ENCODE results near the gene MYO3B.

The MYO3B gene

DNA sequence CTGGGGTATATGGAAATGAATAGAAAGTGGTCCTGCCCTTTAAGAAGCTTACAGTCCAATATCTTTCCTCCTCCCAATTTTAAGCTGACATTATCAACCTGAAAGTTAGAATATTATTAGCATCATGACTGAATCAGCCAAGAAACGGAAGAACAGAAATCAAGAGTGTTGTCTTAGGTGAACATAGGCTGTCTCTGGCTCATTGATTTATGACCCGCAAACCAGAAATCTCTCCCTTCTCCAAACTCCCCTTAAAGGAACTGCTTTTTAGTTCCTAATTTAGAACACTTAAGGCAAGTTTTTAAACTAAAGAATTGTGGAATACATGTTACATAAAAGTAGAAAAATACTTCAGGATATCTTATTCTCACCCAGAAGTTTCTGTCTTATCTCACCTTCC lies 62.7 kb downstream of the MYO3B start:
- Histone ChIP-seq H2BK15ac (ENCODE audit: low read depth, poor library complexity, severe bottlenecking) (no peak overlapping the region), H3K23ac (ENCODE audit: low read length in 2 of 2) (no peak overlapping the region), H4K91ac (ENCODE audit: low read length) (no peak overlapping the region), H3K9ac (ENCODE audit: low read length) (no peak overlapping the region), H2BK5ac (ENCODE audit: low read depth, low read length, poor library complexity, severe bottlenecking) (no peak overlapping the region), H3K9me3 (ENCODE audit: control insufficient read depth, low read length) (no peaks in the 10 kb centered on the region), H4K8ac (ENCODE audit: low read length) (no peak overlapping the region), H3K14ac (ENCODE audit: low read length in 2 of 2) (no peak overlapping the region), H3K4me1 (ENCODE audit: control insufficient read depth, insufficient read depth, low read depth, low read length) (no peaks in the 10 kb centered on the region), H3K27me3 (ENCODE audit: control insufficient read depth in 1 of 2, insufficient read depth in 1 of 2, low read length in 2 of 2) (peaks cover 5 to 55% of the 10 kb centered on the region in 2 experiments), H3K4ac (ENCODE audit: low read depth in 1 of 2, low read length in 2 of 2) (no peak overlapping the region), H3K36me3 (ENCODE audit: control insufficient read depth in 1 of 2, insufficient read depth in 2 of 2, low read depth in 1 of 2, low read length in 2 of 2) (no peaks in the 10 kb centered on the region), H3K27ac (ENCODE audit: low read length, poor library complexity, severe bottlenecking) (no peak overlapping the region), H2BK12ac (ENCODE audit: low read length in 2 of 2) (no peak overlapping the region), H2AK5ac (ENCODE audit: low read length, severe bottlenecking) (no peak overlapping the region), H3K4me3 (ENCODE audit: insufficient read depth in 1 of 2, low read depth in 1 of 2, low read length in 2 of 2) (no peak overlapping the region), H3K4me2 (ENCODE audit: low read length, poor library complexity, severe bottlenecking) (no peak overlapping the region), H2BK120ac (ENCODE audit: low read depth, low read length) (no peak overlapping the region), H2AFZ (ENCODE audit: low read depth, low read length) (no peak overlapping the region), H3K18ac (ENCODE audit: low read depth in 1 of 2, low read length in 2 of 2) (no peak overlapping the region), H3K79me1 (replicated peaks; ENCODE audit: low read length, poor library complexity, severe bottlenecking) (no peaks in the 10 kb centered on the region)
- WGBS, result 33% methylated on average over 1 of the region's 2 CpGs
- no peak for DNase-seq

DNA sequence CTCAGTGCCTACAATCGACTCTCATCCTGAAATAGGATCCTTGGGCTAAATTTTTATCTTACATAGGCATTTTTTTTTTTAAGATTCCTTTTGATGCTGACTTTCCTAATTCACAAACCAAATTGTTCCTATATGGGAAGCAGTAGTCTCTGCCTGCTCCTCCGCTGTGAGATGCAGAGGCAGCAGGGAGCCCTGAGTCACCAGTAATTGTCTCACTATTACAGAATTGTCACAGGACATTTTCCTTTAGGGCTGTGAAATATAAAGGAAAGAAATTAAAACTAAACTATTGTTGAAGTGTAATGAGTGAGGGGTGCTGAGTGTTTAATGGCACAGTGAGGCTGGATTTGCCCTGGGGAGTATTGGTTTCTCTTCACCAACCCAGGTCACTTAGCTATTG lies 63.8 kb downstream of the MYO3B start:
- no peak overlapping the region for H2BK120ac ChIP-seq (ENCODE audit: low read depth, low read length)
- 91% methylated on average over 1 of the region's 2 CpGs for WGBS
- no peak overlapping the region for H2AFZ ChIP-seq (ENCODE audit: low read depth, low read length)

DNA sequence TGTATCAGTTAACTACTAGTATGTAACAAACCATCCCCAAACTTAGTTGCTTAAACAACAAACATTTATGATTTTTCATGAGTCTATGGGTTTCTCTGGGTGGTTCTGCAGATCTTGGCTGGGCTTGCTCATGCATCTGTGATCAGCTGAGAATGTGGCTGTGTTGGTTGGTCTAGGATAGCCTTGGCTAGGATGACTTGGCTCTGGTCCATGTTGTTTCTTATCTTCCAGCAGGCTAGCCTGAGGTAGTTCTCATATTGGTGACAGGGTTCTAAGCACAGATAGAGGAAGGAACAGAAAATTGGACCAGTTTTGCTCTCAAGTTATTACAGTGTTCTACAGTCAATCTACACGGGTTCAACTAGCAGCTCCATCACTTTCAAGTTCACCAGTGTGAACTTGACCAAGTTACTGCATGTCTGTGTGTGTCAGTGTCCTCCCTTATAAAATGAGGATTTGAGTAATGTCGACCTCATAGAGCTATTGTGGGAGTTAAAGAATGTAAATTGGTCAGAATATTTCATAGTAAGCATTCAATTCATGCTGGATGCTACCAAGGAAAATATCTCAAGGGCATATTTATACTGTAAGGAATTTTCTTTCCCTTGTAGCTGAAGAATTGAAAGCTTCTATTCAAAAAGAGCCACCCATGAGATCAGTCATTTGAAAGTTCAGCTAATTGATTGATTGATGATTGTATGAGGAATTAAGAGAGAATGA lies 65.3 kb downstream of the MYO3B start:
- Histone ChIP-seq H2BK120ac (ENCODE audit: low read depth, low read length) (no peak overlapping the region), H3K27ac (ENCODE audit: low read length, poor library complexity, severe bottlenecking) (no peak overlapping the region), H2BK12ac (ENCODE audit: low read length in 2 of 2) (no peak overlapping the region), H3K14ac (ENCODE audit: low read length in 2 of 2) (no peak overlapping the region), H3K9ac (ENCODE audit: low read length) (no peak overlapping the region), H3K9me3 (ENCODE audit: control insufficient read depth, low read length) (no peaks in the 10 kb centered on the region), H3K4me3 (ENCODE audit: insufficient read depth in 1 of 2, low read depth in 1 of 2, low read length in 2 of 2) (no peak overlapping the region), H2BK15ac (ENCODE audit: low read depth, poor library complexity, severe bottlenecking) (no peak overlapping the region), H3K36me3 (ENCODE audit: control insufficient read depth in 1 of 2, insufficient read depth in 2 of 2, low read depth in 1 of 2, low read length in 2 of 2) (no peaks in the 10 kb centered on the region), H4K8ac (ENCODE audit: low read length) (no peak overlapping the region), H2AK5ac (ENCODE audit: low read length, severe bottlenecking) (no peak overlapping the region), H3K18ac (ENCODE audit: low read depth in 1 of 2, low read length in 2 of 2) (no peak overlapping the region), H2BK5ac (ENCODE audit: low read depth, low read length, poor library complexity, severe bottlenecking) (no peak overlapping the region), H4K91ac (ENCODE audit: low read length) (no peak overlapping the region), H3K4ac (ENCODE audit: low read depth in 1 of 2, low read length in 2 of 2) (no peak overlapping the region), H3K23ac (ENCODE audit: low read length in 2 of 2) (no peak overlapping the region), H2AFZ (ENCODE audit: low read depth, low read length) (no peak overlapping the region), H3K4me2 (ENCODE audit: low read length, poor library complexity, severe bottlenecking) (no peak overlapping the region), H3K27me3 (ENCODE audit: control insufficient read depth in 1 of 2, insufficient read depth in 1 of 2, low read length in 2 of 2) (peaks cover 5 to 64% of the 10 kb centered on the region in 2 experiments), H3K4me1 (ENCODE audit: control insufficient read depth, insufficient read depth, low read depth, low read length) (no peaks in the 10 kb centered on the region), H3K79me1 (replicated peaks; ENCODE audit: low read length, poor library complexity, severe bottlenecking) (no peaks in the 10 kb centered on the region)
- DNase-seq, result no peak
- 64% methylated on average over 2 of the region's 2 CpGs for WGBS

More for the DNA sequence above, 63.8 kb downstream of the MYO3B start:
- H3K14ac ChIP-seq (ENCODE audit: low read length in 2 of 2), result no peak overlapping the region
- no peak overlapping the region for H3K27ac ChIP-seq (ENCODE audit: low read length, poor library complexity, severe bottlenecking)
- H3K9me3 ChIP-seq (ENCODE audit: control insufficient read depth, low read length), result no peaks in the 10 kb centered on the region
- H3K79me1 ChIP-seq (replicated peaks; ENCODE audit: low read length, poor library complexity, severe bottlenecking), result no peaks in the 10 kb centered on the region
- H2BK5ac ChIP-seq (ENCODE audit: low read depth, low read length, poor library complexity, severe bottlenecking), result no peak overlapping the region
- H2AK5ac ChIP-seq (ENCODE audit: low read length, severe bottlenecking), result no peak overlapping the region
- H3K4ac ChIP-seq (ENCODE audit: low read depth in 1 of 2, low read length in 2 of 2), result no peak overlapping the region
- no peaks in the 10 kb centered on the region for H3K36me3 ChIP-seq (ENCODE audit: control insufficient read depth in 1 of 2, insufficient read depth in 2 of 2, low read depth in 1 of 2, low read length in 2 of 2)
- H3K18ac ChIP-seq (ENCODE audit: low read depth in 1 of 2, low read length in 2 of 2), result no peak overlapping the region
- no peak overlapping the region for H4K91ac ChIP-seq (ENCODE audit: low read length)
- H4K8ac ChIP-seq (ENCODE audit: low read length), result no peak overlapping the region
- no peak overlapping the region for H3K9ac ChIP-seq (ENCODE audit: low read length)
- no peak overlapping the region for H2BK12ac ChIP-seq (ENCODE audit: low read length in 2 of 2)
- no peak for DNase-seq
- no peak overlapping the region for H2BK15ac ChIP-seq (ENCODE audit: low read depth, poor library complexity, severe bottlenecking)
- no peak overlapping the region for H3K23ac ChIP-seq (ENCODE audit: low read length in 2 of 2)
- H3K27me3 ChIP-seq (ENCODE audit: control insufficient read depth in 1 of 2, insufficient read depth in 1 of 2, low read length in 2 of 2), result peaks cover 5 to 60% of the 10 kb centered on the region in 2 experiments
- H3K4me2 ChIP-seq (ENCODE audit: low read length, poor library complexity, severe bottlenecking), result no peak overlapping the region
- no peak overlapping the region for H3K4me3 ChIP-seq (ENCODE audit: insufficient read depth in 1 of 2, low read depth in 1 of 2, low read length in 2 of 2)
- no peaks in the 10 kb centered on the region for H3K4me1 ChIP-seq (ENCODE audit: control insufficient read depth, insufficient read depth, low read depth, low read length)

- 81% methylated on average over 2 of the region's 4 CpGs for WGBS
- Histone ChIP-seq H3K18ac (ENCODE audit: low read depth in 1 of 2, low read length in 2 of 2) (no peak overlapping the region), H2BK120ac (ENCODE audit: low read depth, low read length) (no peak overlapping the region), H2BK12ac (ENCODE audit: low read length in 2 of 2) (no peak overlapping the region), H3K9me3 (ENCODE audit: control insufficient read depth, low read length) (no peaks in the 10 kb centered on the region), H3K4me3 (ENCODE audit: insufficient read depth in 1 of 2, low read depth in 1 of 2, low read length in 2 of 2) (no peak overlapping the region), H3K27ac (ENCODE audit: low read length, poor library complexity, severe bottlenecking) (no peak overlapping the region), H3K79me1 (replicated peaks; ENCODE audit: low read length, poor library complexity, severe bottlenecking) (no peaks in the 10 kb centered on the region), H3K4ac (ENCODE audit: low read depth in 1 of 2, low read length in 2 of 2) (no peak overlapping the region), H2AFZ (ENCODE audit: low read depth, low read length) (no peak overlapping the region), H4K8ac (ENCODE audit: low read length) (no peak overlapping the region), H4K91ac (ENCODE audit: low read length) (no peak overlapping the region), H3K4me1 (ENCODE audit: control insufficient read depth, insufficient read depth, low read depth, low read length) (no peaks in the 10 kb centered on the region), H3K4me2 (ENCODE audit: low read length, poor library complexity, severe bottlenecking) (no peak overlapping the region), H3K36me3 (ENCODE audit: control insufficient read depth in 1 of 2, insufficient read depth in 2 of 2, low read depth in 1 of 2, low read length in 2 of 2) (no peaks in the 10 kb centered on the region), H2AK5ac (ENCODE audit: low read length, severe bottlenecking) (no peak overlapping the region), H2BK15ac (ENCODE audit: low read depth, poor library complexity, severe bottlenecking) (no peak overlapping the region), H2BK5ac (ENCODE audit: low read depth, low read length, poor library complexity, severe bottlenecking) (no peak overlapping the region), H3K14ac (ENCODE audit: low read length in 2 of 2) (no peak overlapping the region), H3K9ac (ENCODE audit: low read length) (no peak overlapping the region), H3K23ac (ENCODE audit: low read length in 2 of 2) (no peak overlapping the region), H3K27me3 (ENCODE audit: control insufficient read depth in 1 of 2, insufficient read depth in 1 of 2, low read length in 2 of 2) (peaks cover 5 to 63% of the 10 kb centered on the region in 2 experiments)
- DNase-seq, result no peak
Observed at GRCh38 chr2:170243898-170244297, 66.0 kb downstream of the MYO3B start.
